Caco-2 (cell line): Measurements from ENCODE around the gene ATP1B1. TPM values are rescaled to one million over a fixed set of nuclear protein-coding genes. Genes with fewer than 3 reads are reported as not detected.

ENCODE experiments used
- BruUV-seq: library from RNA; stranded (reverse); fragments of 400-500 nt; replicated peaks from 2 replicates; lab custom pipeline; 2021; lab: Mats Ljungman, UMichigan
- CTCF ChIA-PET: fragments of 300-600 bp; sonication (Branson Sonifier 250); formaldehyde crosslinking; loops from one replicate; lab custom pipeline; 2022; ENCODE audit warnings: antibody characterized with exemption; lab: Charles Lee
- POLR2A ChIA-PET: fragments of 300-600 bp; sonication (Branson Sonifier 250); formaldehyde crosslinking; loops from one replicate; lab custom pipeline; 2022; ENCODE audit warnings: antibody characterized with exemption; lab: Charles Lee
- DNase-seq, 2 experiments: peaks; one replicate each; pipeline versions ENCODE4 v3.0.0 to v3.0.0-alpha.2; 2020 to 2022
- H3K27me3 ChIP-seq: replicated peaks from 2 replicates; pipeline ENCODE4 v1.6.0; 2011; ENCODE audit warnings: low read length; ENCODE audit not compliant: control insufficient read depth, insufficient read depth
- H3K36me3 ChIP-seq: 2 replicates; pipeline ENCODE4 v1.5.1; 2011; ENCODE audit warnings: low read length; ENCODE audit not compliant: control insufficient read depth, insufficient read depth
- H3K4me1 ChIP-seq: fragments of 250-450 bp; sonication (Bioruptor Pico); 2 replicates; pipeline ENCODE4 v1.5.1; 2020; ENCODE audit warnings: mild to moderate bottlenecking
- H3K4me3 ChIP-seq: 2 replicates; pipeline ENCODE4 v1.5.1; 2011; ENCODE audit warnings: low read depth, mild to moderate bottlenecking, control low read depth, low read length
- H3K9me3 ChIP-seq: fragments of 250-450 bp; sonication (Bioruptor Pico); 2 replicates; pipeline ENCODE4 v1.5.1; 2020; ENCODE audit warnings: mild to moderate bottlenecking, moderate library complexity
- H3K27ac Mint-ChIP-seq: one replicate; pipeline ENCODE4 v1.8.0; 2022; ENCODE audit warnings: mixed read lengths; ENCODE audit not compliant: unreplicated experiment
- H3K27me3 Mint-ChIP-seq: one replicate; pipeline ENCODE4 v1.8.0; 2022; ENCODE audit warnings: mixed read lengths; ENCODE audit not compliant: insufficient read depth, unreplicated experiment
- H3K36me3 Mint-ChIP-seq: one replicate; pipeline ENCODE4 v1.8.0; 2022; ENCODE audit warnings: mild to moderate bottlenecking, mixed read lengths; ENCODE audit not compliant: insufficient read depth, unreplicated experiment
- H3K4me1 Mint-ChIP-seq: one replicate; pipeline ENCODE4 v1.8.0; 2022; ENCODE audit warnings: low read depth, mixed read lengths; ENCODE audit not compliant: unreplicated experiment
- H3K4me3 Mint-ChIP-seq: one replicate; pipeline ENCODE4 v1.8.0; 2022; ENCODE audit warnings: mild to moderate bottlenecking, moderate library complexity, mixed read lengths; ENCODE audit not compliant: unreplicated experiment
- H3K9me3 Mint-ChIP-seq: one replicate; pipeline ENCODE4 v1.8.0; 2022; ENCODE audit warnings: mixed read lengths; ENCODE audit not compliant: unreplicated experiment
- CTCF ChIP-seq, 2 experiments: fragments of 200-600 bp in 1 of 2; IDR thresholded peaks; 1 replicate in 1 of 2; 2 replicates in 1 of 2; pipeline versions ENCODE4 v1.5.1 to v1.8.0; 2011 to 2022; ENCODE audit warnings: antibody characterized with exemption in 1 of 2, control low read depth in 1 of 2, inconsistent platforms in 1 of 2, low read depth in 1 of 2, low read length in 1 of 2, mild to moderate bottlenecking in 1 of 2, moderate library complexity in 1 of 2; ENCODE audit not compliant: insufficient read depth in 1 of 2, severe bottlenecking in 1 of 2, unreplicated experiment in 1 of 2
- intact Hi-C: fragments of 100-400 bp; cut with micrococcal nuclease; formaldehyde crosslinking; loops from one replicate; pipeline ENCODE4 v1.10.0; 2022; ENCODE audit not compliant: unreplicated experiment
- total RNA-seq: library from RNA; stranded (reverse); gene quantifications from 2 replicates; pipeline ENCODE4 v1.2.3, GENCODE V29; 2022

ATP1B1 gene
- total RNA-seq, 1 experiment from 2014 or later: 320 TPM

GRCh38 chr1:169102567-169102966 is 3.9 kb upstream of the ATP1B1 start:
- intact Hi-C loops: loop anchor here (10.0 kb wide), 1 partner anchor 468 kb away; no protein-coding TSS in a partner anchor
- BruUV-seq: no TSS peak
- ChIA-PET POLR2A (no interaction called here), CTCF (no interaction called here)
- H3K9me3 ChIP-seq: no peaks in the 10 kb centered on the region
- no peak for TF ChIP-seq CTCF (IDR thresholded peaks at IDR 0.05; ENCODE audit: insufficient read depth in 1 of 2, low read depth in 1 of 2, low read length in 1 of 2, severe bottlenecking in 1 of 2, unreplicated experiment in 1 of 2)
- H3K4me1 ChIP-seq: peaks cover 68% of the 10 kb centered on the region
- no peaks in the 10 kb centered on the region for H3K9me3 Mint-ChIP-seq
- no peaks in the 10 kb centered on the region for H3K27me3 Mint-ChIP-seq
- no peak overlapping the region for H3K27ac Mint-ChIP-seq
- peaks cover 17% of the 10 kb centered on the region for H3K36me3 Mint-ChIP-seq
- H3K4me3 Mint-ChIP-seq: no peak overlapping the region
- DNase-seq: no peak
- H3K27me3 ChIP-seq: no peaks in the 10 kb centered on the region
- H3K4me1 Mint-ChIP-seq: peaks cover 30% of the 10 kb centered on the region
- no peaks in the 10 kb centered on the region; the same call in 1 of the 2 replicates for H3K36me3 ChIP-seq
- H3K4me3 ChIP-seq: no peak overlapping the region

GRCh38 chr1:169103002-169103401 is 3.5 kb upstream of the ATP1B1 start:
- no peak overlapping the region for H3K4me3 ChIP-seq
- H3K27me3 ChIP-seq: no peaks in the 10 kb centered on the region
- BruUV-seq: no TSS peak
- TF ChIP-seq CTCF (IDR thresholded peaks at IDR 0.05; ENCODE audit: insufficient read depth in 1 of 2, low read depth in 1 of 2, low read length in 1 of 2, severe bottlenecking in 1 of 2, unreplicated experiment in 1 of 2): no peak
- peaks cover 68% of the 10 kb centered on the region for H3K4me1 ChIP-seq
- no peaks in the 10 kb centered on the region for H3K27me3 Mint-ChIP-seq
- H3K36me3 Mint-ChIP-seq: peaks cover 22% of the 10 kb centered on the region
- no peaks in the 10 kb centered on the region for H3K9me3 ChIP-seq
- H3K27ac Mint-ChIP-seq: no peak overlapping the region
- H3K9me3 Mint-ChIP-seq: no peaks in the 10 kb centered on the region
- DNase-seq: no peak
- intact Hi-C loops: loop anchor here (10.0 kb wide), 1 partner anchor 468 kb away; no protein-coding TSS in a partner anchor
- no peak overlapping the region for H3K4me3 Mint-ChIP-seq
- no peaks in the 10 kb centered on the region; the same call in 1 of the 2 replicates for H3K36me3 ChIP-seq
- ChIA-PET POLR2A (no interaction called here), CTCF (no interaction called here)
- H3K4me1 Mint-ChIP-seq: peaks cover 30% of the 10 kb centered on the region

- no peaks in the 10 kb centered on the region for H3K27me3 Mint-ChIP-seq
- peaks cover 26% of the 10 kb centered on the region for H3K36me3 Mint-ChIP-seq
- no peaks in the 10 kb centered on the region for H3K27me3 ChIP-seq
- ChIA-PET POLR2A (no interaction called here), CTCF (no interaction called here)
- H3K27ac Mint-ChIP-seq: no peak overlapping the region
- DNase-seq: no peak
- H3K4me1 Mint-ChIP-seq: peaks cover 30% of the 10 kb centered on the region
- no TSS peak for BruUV-seq
- no peaks in the 10 kb centered on the region; the same call in 1 of the 2 replicates for H3K36me3 ChIP-seq
- no peaks in the 10 kb centered on the region for H3K9me3 ChIP-seq
- peaks cover 66% of the 10 kb centered on the region for H3K4me1 ChIP-seq
- TF ChIP-seq CTCF (IDR thresholded peaks at IDR 0.05; ENCODE audit: insufficient read depth in 1 of 2, low read depth in 1 of 2, low read length in 1 of 2, severe bottlenecking in 1 of 2, unreplicated experiment in 1 of 2): no peak
- no peak overlapping the region for H3K4me3 ChIP-seq
- intact Hi-C loops: loop anchor here (10.0 kb wide), 1 partner anchor 469 kb away; no protein-coding TSS in a partner anchor
- H3K9me3 Mint-ChIP-seq: no peaks in the 10 kb centered on the region
- no peak overlapping the region for H3K4me3 Mint-ChIP-seq
These were observed 3.0 kb upstream of the ATP1B1 start for GRCh38 chr1:169103480-169103893.
